ENCODE data around the gene BAHCC1. TPM values are rescaled to one million over a fixed set of nuclear protein-coding genes. Genes with fewer than 3 reads are reported as not detected.

Gene BAHCC1
- total and polyA plus RNA-seq, 9 of the 15 experiments (the other 6 are each of a cell fraction or from before 2014, with no cell fraction given) = 0.14 to 26.9 (median 5.0) TPM

DNA sequence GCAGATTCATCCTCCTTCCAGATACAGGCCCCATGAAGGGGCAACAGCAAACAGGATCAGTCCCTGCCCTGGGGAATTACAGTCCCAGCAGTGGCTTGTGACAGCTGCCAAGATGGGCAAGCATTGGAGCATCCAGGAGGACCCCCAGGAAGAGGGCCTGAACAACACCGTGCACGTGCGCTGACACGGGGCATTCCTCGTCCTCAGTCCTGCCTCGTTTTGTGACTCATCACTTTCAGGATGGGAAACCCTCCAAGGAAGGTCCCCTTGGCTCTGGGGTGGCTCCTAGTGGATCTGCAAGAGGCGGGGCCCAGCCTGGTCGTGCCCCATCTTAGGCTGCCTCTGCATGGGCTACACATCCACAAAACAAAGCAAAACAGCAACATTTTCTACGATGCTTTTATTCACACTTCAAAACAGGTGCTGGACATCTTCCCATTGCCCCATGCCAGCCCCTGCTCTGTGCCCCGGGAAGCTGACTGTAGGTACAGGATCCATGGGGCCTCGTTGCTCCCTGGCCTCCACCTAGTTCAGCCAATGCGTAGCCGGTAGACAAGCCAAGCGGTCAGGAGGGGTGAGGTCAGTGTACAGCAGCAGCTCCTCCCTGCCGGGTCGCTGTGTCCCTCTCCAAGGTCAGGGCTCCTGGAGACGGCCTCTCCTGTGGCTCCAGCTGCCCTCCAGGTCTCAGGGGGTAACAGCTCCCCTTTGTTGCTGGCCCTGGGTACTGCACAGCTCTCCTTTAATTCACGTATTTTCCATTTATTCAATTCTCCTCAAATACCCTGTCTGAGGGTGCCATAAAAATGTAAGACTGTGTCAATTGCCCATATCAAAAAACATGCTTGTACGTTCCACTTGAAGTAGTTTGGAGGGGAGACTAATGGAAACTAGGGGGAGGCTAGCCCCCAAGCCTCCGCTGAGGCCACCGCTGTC lies 85.1 kb downstream of the BAHCC1 start (continued):
- TF ChIP-seq, protein P1, sequence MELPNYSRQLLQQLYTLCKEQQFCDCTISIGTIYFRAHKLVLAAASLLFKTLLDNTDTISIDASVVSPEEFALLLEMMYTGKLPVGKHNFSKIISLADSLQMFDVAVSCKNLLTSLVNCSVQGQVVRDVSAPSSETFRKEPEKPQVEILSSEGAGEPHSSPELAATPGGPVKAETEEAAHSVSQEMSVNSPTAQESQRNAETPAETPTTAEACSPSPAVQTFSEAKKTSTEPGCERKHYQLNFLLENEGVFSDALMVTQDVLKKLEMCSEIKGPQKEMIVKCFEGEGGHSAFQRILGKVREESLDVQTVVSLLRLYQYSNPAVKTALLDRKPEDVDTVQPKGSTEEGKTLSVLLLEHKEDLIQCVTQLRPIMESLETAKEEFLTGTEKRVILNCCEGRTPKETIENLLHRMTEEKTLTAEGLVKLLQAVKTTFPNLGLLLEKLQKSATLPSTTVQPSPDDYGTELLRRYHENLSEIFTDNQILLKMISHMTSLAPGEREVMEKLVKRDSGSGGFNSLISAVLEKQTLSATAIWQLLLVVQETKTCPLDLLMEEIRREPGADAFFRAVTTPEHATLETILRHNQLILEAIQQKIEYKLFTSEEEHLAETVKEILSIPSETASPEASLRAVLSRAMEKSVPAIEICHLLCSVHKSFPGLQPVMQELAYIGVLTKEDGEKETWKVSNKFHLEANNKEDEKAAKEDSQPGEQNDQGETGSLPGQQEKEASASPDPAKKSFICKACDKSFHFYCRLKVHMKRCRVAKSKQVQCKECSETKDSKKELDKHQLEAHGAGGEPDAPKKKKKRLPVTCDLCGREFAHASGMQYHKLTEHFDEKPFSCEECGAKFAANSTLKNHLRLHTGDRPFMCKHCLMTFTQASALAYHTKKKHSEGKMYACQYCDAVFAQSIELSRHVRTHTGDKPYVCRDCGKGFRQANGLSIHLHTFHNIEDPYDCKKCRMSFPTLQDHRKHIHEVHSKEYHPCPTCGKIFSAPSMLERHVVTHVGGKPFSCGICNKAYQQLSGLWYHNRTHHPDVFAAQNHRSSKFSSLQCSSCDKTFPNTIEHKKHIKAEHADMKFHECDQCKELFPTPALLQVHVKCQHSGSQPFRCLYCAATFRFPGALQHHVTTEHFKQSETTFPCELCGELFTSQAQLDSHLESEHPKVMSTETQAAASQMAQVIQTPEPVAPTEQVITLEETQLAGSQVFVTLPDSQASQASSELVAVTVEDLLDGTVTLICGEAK (IDR thresholded peaks at IDR 0.05) = no peak
- TF ChIP-seq, protein P1 (CRISPR knock-in tag; IDR thresholded peaks at IDR 0.05) = no peak
- TF ChIP-seq MCM5 (IDR thresholded peaks at IDR 0.05; ENCODE audit: low read depth) (no peak), ZC3H11A (IDR thresholded peaks at IDR 0.05; ENCODE audit: low read depth, low read length) (no peak), HNRNPH1 (optimal IDR thresholded peaks at IDR 0.05; ENCODE audit: low read depth, low read length) (no peak), SAFB (IDR thresholded peaks at IDR 0.05; ENCODE audit: borderline replicate concordance, low read depth, low read length) (no peak), THRAP3 (IDR thresholded peaks at IDR 0.05; ENCODE audit: borderline replicate concordance) (no peak), ZFP36 (IDR thresholded peaks at IDR 0.05; ENCODE audit: low read depth, low read length, partially characterized antibody) (no peak), ZNF668 (CRISPR knock-in tag; IDR thresholded peaks at IDR 0.05) (no peak), SMAD2 (IDR thresholded peaks at IDR 0.05; ENCODE audit: low read depth, low read length) (no peak)
- TF ChIP-seq, protein P2, sequence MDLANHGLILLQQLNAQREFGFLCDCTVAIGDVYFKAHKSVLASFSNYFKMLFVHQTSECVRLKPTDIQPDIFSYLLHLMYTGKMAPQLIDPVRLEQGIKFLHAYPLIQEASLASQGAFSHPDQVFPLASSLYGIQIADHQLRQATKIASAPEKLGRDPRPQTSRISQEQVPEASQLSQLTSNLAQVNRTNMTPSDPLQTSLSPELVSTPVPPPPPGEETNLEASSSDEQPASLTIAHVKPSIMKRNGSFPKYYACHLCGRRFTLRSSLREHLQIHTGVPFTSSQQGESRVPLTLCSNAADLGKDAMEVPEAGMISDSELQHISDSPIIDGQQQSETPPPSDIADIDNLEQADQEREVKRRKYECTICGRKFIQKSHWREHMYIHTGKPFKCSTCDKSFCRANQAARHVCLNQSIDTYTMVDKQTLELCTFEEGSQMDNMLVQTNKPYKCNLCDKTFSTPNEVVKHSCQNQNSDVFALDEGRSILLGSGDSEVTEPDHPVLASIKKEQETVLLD (IDR thresholded peaks at IDR 0.05) = no peak
- TF ChIP-seq, protein P3, sequence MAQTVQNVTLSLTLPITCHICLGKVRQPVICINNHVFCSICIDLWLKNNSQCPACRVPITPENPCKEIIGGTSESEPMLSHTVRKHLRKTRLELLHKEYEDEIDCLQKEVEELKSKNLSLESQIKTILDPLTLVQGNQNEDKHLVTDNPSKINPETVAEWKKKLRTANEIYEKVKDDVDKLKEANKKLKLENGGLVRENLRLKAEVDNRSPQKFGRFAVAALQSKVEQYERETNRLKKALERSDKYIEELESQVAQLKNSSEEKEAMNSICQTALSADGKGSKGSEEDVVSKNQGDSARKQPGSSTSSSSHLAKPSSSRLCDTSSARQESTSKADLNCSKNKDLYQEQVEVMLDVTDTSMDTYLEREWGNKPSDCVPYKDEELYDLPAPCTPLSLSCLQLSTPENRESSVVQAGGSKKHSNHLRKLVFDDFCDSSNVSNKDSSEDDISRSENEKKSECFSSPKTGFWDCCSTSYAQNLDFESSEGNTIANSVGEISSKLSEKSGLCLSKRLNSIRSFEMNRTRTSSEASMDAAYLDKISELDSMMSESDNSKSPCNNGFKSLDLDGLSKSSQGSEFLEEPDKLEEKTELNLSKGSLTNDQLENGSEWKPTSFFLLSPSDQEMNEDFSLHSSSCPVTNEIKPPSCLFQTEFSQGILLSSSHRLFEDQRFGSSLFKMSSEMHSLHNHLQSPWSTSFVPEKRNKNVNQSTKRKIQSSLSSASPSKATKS (CRISPR knock-in tag; IDR thresholded peaks at IDR 0.05) = no peak
